ENCODE data around the gene C17orf58. TPM values are rescaled to one million over a fixed set of nuclear protein-coding genes. Genes with fewer than 3 reads are reported as not detected.
A peak's percentile ranks its signal among the peaks of the same experiment; 100 is the strongest.
"Not testable (repeated sequence)": the region's sequence is repeated elsewhere in the genome, so short reads cannot be mapped to it uniquely, and the experiment has no call there.

The C17orf58 gene
- total RNA-seq, 2 experiments from 2014 or later = 3.5 to 4.7 TPM

GRCh38 chr17:68019675-68020408 is 23.6 kb upstream of the C17orf58 start:
- CTCF ChIA-PET = interaction anchor here (0.5 to 1.8 kb wide), 11 partner anchors 9 to 536 kb away, joined by 3 to 18 read pairs (median 3); partner anchors contain the start of gene KPNA2
- H3K4me3 Mint-ChIP-seq = peak overlapping the region; percentile 81
- H3K36me3 Mint-ChIP-seq (ENCODE audit: low read depth) = peaks cover 2% of the 10 kb centered on the region
- H3K9me3 Mint-ChIP-seq = peaks cover 2% of the 10 kb centered on the region
- POLR2A ChIA-PET = interaction anchor here (0.7 to 1.1 kb wide), 3 partner anchors 9 to 159 kb away, joined by 3 to 5 read pairs (median 3); partner anchors contain the start of gene KPNA2
- peaks cover 6% of the 10 kb centered on the region for H3K27me3 Mint-ChIP-seq
- peaks cover 14% of the 10 kb centered on the region for H3K4me1 Mint-ChIP-seq
- DNase-seq = peak; percentile 95
- peak overlapping the region; percentile 94 for H3K27ac Mint-ChIP-seq

GRCh38 chr17:68019336-68019674 is 23.0 kb upstream of the C17orf58 start:
- Mint-ChIP-seq H3K27me3 (peaks cover 9% of the 10 kb centered on the region), H3K36me3 (ENCODE audit: low read depth) (peaks cover 2% of the 10 kb centered on the region), H3K4me3 (peak overlapping the region; percentile 81), H3K27ac (peak overlapping the region; percentile 94), H3K9me3 (peaks cover 2% of the 10 kb centered on the region), H3K4me1 (peaks cover 14% of the 10 kb centered on the region)
- ChIA-PET CTCF (interaction anchor here (0.5 to 1.8 kb wide), 8 partner anchors 8 to 536 kb away, joined by 3 to 18 read pairs (median 4); partner anchors contain the start of gene KPNA2), POLR2A (interaction anchor here (1.1 kb wide), 1 partner anchor 16 kb away, joined by 3 read pairs; the partner anchor contains the start of gene KPNA2)
- no peak for DNase-seq

GRCh38 chr17:68018493-68018892 is 22.2 kb upstream of the C17orf58 start:
- H3K9me3 Mint-ChIP-seq; DNase-seq; CTCF ChIA-PET; H3K4me3 Mint-ChIP-seq; H3K36me3 Mint-ChIP-seq (ENCODE audit: low read depth); H3K27ac Mint-ChIP-seq; POLR2A ChIA-PET; H3K27me3 Mint-ChIP-seq: not testable (repeated sequence)
- peaks cover 14% of the 10 kb centered on the region for H3K4me1 Mint-ChIP-seq

- CTCF ChIA-PET = interaction anchor here (0.6 to 1.1 kb wide), 2 partner anchors 11 to 45 kb away, joined by 3 read pairs; no protein-coding TSS in a partner anchor
- no peak for DNase-seq
- Mint-ChIP-seq H3K4me3 (no peak overlapping the region), H3K36me3 (ENCODE audit: low read depth) (peaks cover 2% of the 10 kb centered on the region), H3K27me3 (peaks cover 7% of the 10 kb centered on the region), H3K9me3 (no peaks in the 10 kb centered on the region), H3K27ac (no peak overlapping the region), H3K4me1 (peaks cover 14% of the 10 kb centered on the region)
- POLR2A ChIA-PET = no interaction called here
These were observed 20.6 kb upstream of the C17orf58 start for GRCh38 chr17:68016838-68017237.

- no peak overlapping the region for H3K27ac Mint-ChIP-seq
- DNase-seq = no peak
- H3K36me3 Mint-ChIP-seq (ENCODE audit: low read depth) = peaks cover 2% of the 10 kb centered on the region
- peaks cover 7% of the 10 kb centered on the region for H3K27me3 Mint-ChIP-seq
- ChIA-PET CTCF (no interaction called here), POLR2A (no interaction called here)
- no peak overlapping the region for H3K4me3 Mint-ChIP-seq
- peaks cover 14% of the 10 kb centered on the region for H3K4me1 Mint-ChIP-seq
- H3K9me3 Mint-ChIP-seq = no peaks in the 10 kb centered on the region
These were observed 18.9 kb upstream of the C17orf58 start for GRCh38 chr17:68015081-68015723.

- Mint-ChIP-seq H3K27me3 (peaks cover 7% of the 10 kb centered on the region), H3K36me3 (ENCODE audit: low read depth) (no peaks in the 10 kb centered on the region), H3K27ac (no peak overlapping the region), H3K4me1 (peaks cover 6% of the 10 kb centered on the region), H3K9me3 (no peaks in the 10 kb centered on the region), H3K4me3 (no peak overlapping the region)
- ChIA-PET POLR2A (no interaction called here), CTCF (no interaction called here)
- DNase-seq = no peak
These were observed 17.1 kb upstream of the C17orf58 start for GRCh38 chr17:68013385-68013784.

GRCh38 chr17:68011199-68011665 is 15.0 kb upstream of the C17orf58 start:
- Mint-ChIP-seq H3K27me3 (peaks cover 5% of the 10 kb centered on the region), H3K27ac (no peak overlapping the region), H3K36me3 (ENCODE audit: low read depth) (no peaks in the 10 kb centered on the region), H3K4me1 (peaks cover 6% of the 10 kb centered on the region), H3K9me3 (no peaks in the 10 kb centered on the region), H3K4me3 (peak overlapping the region; percentile 51)
- CTCF ChIA-PET = interaction anchor here (1.1 kb wide), 2 partner anchors 8 to 39 kb away, joined by 3 to 4 read pairs; no protein-coding TSS in a partner anchor
- POLR2A ChIA-PET = no interaction called here
- DNase-seq = peak; percentile 64

GRCh38 chr17:68006797-68007196 is 10.5 kb upstream of the C17orf58 start:
- no peak for DNase-seq
- H3K9me3 Mint-ChIP-seq = no peaks in the 10 kb centered on the region
- no peaks in the 10 kb centered on the region for H3K27me3 Mint-ChIP-seq
- H3K27ac Mint-ChIP-seq = no peak overlapping the region
- POLR2A ChIA-PET = no interaction called here
- no peak overlapping the region for H3K4me3 Mint-ChIP-seq
- no peaks in the 10 kb centered on the region for H3K36me3 Mint-ChIP-seq (ENCODE audit: low read depth)
- H3K4me1 Mint-ChIP-seq = peaks cover 6% of the 10 kb centered on the region
- CTCF ChIA-PET = interaction anchor here (1.3 to 4.2 kb wide), 2 partner anchors 10 to 13 kb away, joined by 3 to 18 read pairs; no protein-coding TSS in a partner anchor

GRCh38 chr17:68004201-68004600 is 7.9 kb upstream of the C17orf58 start:
- ChIA-PET CTCF (no interaction called here), POLR2A (no interaction called here)
- no peak for DNase-seq
- Mint-ChIP-seq H3K27me3 (peaks cover under 1% of the 10 kb centered on the region), H3K9me3 (no peaks in the 10 kb centered on the region), H3K36me3 (ENCODE audit: low read depth) (no peaks in the 10 kb centered on the region), H3K27ac (no peak overlapping the region), H3K4me3 (no peak overlapping the region), H3K4me1 (no peaks in the 10 kb centered on the region)

GRCh38 chr17:67999291-67999911 is 3.1 kb upstream of the C17orf58 start:
- no peak for DNase-seq
- peaks cover 19% of the 10 kb centered on the region for H3K4me1 Mint-ChIP-seq
- no peak overlapping the region for H3K4me3 Mint-ChIP-seq
- H3K27me3 Mint-ChIP-seq = peaks cover 23% of the 10 kb centered on the region
- no peaks in the 10 kb centered on the region for H3K36me3 Mint-ChIP-seq (ENCODE audit: low read depth)
- no peaks in the 10 kb centered on the region for H3K9me3 Mint-ChIP-seq
- ChIA-PET POLR2A (no interaction called here), CTCF (no interaction called here)
- no peak overlapping the region for H3K27ac Mint-ChIP-seq

- Mint-ChIP-seq H3K36me3 (ENCODE audit: low read depth) (no peaks in the 10 kb centered on the region), H3K4me1 (peaks cover 24% of the 10 kb centered on the region), H3K9me3 (no peaks in the 10 kb centered on the region), H3K27ac (no peak overlapping the region), H3K27me3 (peaks cover 23% of the 10 kb centered on the region), H3K4me3 (no peak overlapping the region)
- POLR2A ChIA-PET = no interaction called here
- DNase-seq = no peak
- CTCF ChIA-PET = interaction anchor here (0.5 kb wide), 1 partner anchor 47 kb away, joined by 4 read pairs; no protein-coding TSS in a partner anchor
These were observed 2.2 kb upstream of the C17orf58 start for GRCh38 chr17:67998466-67998865.

GRCh38 chr17:67995570-67996263 is 552 bp downstream of the C17orf58 start:
- Mint-ChIP-seq H3K27me3 (peaks cover 23% of the 10 kb centered on the region), H3K4me1 (peaks cover 32% of the 10 kb centered on the region), H3K9me3 (no peaks in the 10 kb centered on the region), H3K4me3 (peak overlapping the region; percentile 72), H3K36me3 (ENCODE audit: low read depth) (no peaks in the 10 kb centered on the region), H3K27ac (no peak overlapping the region)
- DNase-seq = no peak
- ChIA-PET POLR2A (no interaction called here), CTCF (no interaction called here)
